ENCODE data around the gene CHSY1. TPM values are rescaled to one million over a fixed set of nuclear protein-coding genes. Genes with fewer than 3 reads are reported as not detected.

The CHSY1 gene
- total RNA-seq, 2 experiments from 2014 or later, result 5.0 to 14.3 TPM

DNA sequence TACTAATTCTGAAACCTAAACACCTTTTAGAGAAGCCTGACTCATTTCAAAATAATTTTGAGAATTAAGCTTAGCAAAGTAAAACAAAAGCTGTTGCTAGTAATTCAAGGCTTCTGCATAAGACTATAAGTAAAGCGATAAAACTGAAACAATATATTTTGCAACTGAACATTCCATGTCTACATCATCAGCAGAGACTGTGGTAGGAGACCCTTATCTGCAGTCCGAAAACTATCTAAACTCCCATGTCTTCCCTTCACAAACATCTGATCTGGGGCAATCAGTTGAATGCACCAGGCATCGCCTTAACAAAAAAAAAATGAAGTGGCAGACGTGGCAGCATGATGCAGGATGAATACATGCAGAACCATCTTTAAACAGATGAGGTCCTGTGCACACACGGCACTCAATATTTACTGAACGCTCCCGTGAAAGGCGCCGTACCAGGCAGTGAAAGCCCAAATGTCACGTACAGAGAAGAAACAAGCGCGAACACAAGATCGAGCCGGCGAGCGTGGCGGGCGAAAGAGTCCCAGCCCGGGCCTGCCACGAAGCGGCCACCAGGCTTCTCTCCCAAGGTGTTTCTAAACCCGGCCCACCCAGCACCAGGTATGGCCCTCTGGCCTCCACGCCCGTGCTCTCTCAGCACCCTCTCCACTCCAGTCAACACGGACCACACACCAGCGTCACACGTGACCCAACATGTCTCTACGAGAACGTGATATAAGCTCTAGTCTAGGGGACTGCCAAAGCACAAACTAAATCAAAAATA is 63.0 kb downstream of the CHSY1 start:
- no peaks in the 10 kb centered on the region; the same call in 1 of the 2 replicates for H4K20me1 ChIP-seq (ENCODE audit: insufficient read depth, low read length)

DNA sequence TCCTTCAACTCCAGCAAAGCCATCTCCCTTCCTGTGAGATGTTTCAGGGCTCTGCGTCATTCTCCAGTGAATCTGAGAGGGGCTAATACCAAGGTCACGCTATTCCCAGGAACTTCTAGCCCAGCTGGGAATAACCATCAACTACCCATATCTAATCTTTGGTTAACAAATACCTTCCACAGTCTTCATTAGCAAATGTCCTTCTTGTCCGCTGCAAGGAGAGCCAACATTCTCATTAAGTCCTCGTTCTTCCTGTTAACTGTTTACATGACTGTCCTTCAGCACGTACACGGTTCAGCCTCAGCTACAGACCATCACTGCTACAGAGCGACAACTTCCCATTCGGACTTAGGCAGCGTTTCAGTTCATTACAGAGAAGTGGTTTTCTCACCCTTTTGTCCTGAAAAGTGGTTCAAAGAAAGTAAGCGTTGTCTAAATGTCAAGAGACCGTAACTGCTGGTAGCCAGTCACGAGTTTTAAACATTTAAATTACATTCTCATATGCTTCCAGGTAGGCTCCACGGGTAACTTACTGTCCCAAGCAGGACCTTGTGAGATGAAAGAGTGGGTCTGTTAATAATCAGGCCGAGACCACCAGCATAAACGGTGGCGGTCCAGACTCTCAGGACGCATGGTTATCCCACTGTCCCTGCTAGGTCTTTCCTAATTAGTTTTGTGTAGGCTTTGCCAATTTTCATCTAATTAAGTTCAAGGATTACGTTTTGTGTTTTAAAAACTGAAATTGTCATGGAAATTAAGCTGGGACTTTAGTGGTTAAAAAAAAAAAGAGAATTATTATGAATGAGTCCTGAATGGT is 63.8 kb downstream of the CHSY1 start:
- Histone ChIP-seq H4K20me1 (ENCODE audit: insufficient read depth, low read length) (no peaks in the 10 kb centered on the region; the same call in 1 of the 2 replicates), H3K9me2 (ENCODE audit: insufficient read depth, low read length) (no peaks in the 10 kb centered on the region), H3K4me2 (ENCODE audit: low read length) (no peak overlapping the region), H2AFZ (ENCODE audit: low read length) (no peak overlapping the region), H3K4me1 (ENCODE audit: insufficient read depth, low read length, poor library complexity, severe bottlenecking) (no peaks in the 10 kb centered on the region), H3K27ac (ENCODE audit: low read depth, low read length, poor library complexity, severe bottlenecking) (no peak overlapping the region), H3K36me3 (ENCODE audit: insufficient read depth, low read length) (no peaks in the 10 kb centered on the region), H3K9me3 (ENCODE audit: low read length) (no peaks in the 10 kb centered on the region), H3K4me3 (ENCODE audit: low read depth, low read length, poor library complexity, severe bottlenecking) (no peak overlapping the region), H3K79me2 (ENCODE audit: insufficient read depth, low read depth, low read length) (no peaks in the 10 kb centered on the region)
- intact Hi-C loops (cut with micrococcal nuclease; ENCODE audit: unreplicated experiment), result no loop called here
- TF ChIP-seq EZH2phosphoT487 (IDR thresholded peaks at IDR 0.05; ENCODE audit: borderline replicate concordance, low read depth, low read length), result no peak
- TF ChIP-seq, protein P1, sequence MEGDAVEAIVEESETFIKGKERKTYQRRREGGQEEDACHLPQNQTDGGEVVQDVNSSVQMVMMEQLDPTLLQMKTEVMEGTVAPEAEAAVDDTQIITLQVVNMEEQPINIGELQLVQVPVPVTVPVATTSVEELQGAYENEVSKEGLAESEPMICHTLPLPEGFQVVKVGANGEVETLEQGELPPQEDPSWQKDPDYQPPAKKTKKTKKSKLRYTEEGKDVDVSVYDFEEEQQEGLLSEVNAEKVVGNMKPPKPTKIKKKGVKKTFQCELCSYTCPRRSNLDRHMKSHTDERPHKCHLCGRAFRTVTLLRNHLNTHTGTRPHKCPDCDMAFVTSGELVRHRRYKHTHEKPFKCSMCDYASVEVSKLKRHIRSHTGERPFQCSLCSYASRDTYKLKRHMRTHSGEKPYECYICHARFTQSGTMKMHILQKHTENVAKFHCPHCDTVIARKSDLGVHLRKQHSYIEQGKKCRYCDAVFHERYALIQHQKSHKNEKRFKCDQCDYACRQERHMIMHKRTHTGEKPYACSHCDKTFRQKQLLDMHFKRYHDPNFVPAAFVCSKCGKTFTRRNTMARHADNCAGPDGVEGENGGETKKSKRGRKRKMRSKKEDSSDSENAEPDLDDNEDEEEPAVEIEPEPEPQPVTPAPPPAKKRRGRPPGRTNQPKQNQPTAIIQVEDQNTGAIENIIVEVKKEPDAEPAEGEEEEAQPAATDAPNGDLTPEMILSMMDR (conservative IDR thresholded peaks at IDR 0.05; ENCODE audit: low read length), result no peak
- ChIA-PET POLR2A (no interaction called here), CTCF (ENCODE audit: unreplicated experiment) (no interaction called here)
- DNase-seq (ENCODE audit: low spot score), result no peak
- no TSS peak for BruUV-seq (replicated peaks)

More for the DNA sequence above, 63.0 kb downstream of the CHSY1 start:
- no peaks in the 10 kb centered on the region for H3K9me2 ChIP-seq (ENCODE audit: insufficient read depth, low read length)
- POLR2A ChIA-PET, result interaction anchor here (0.6 to 0.7 kb wide), 3 partner anchors 22 to 485 kb away, joined by 3 to 4 read pairs (median 3); no protein-coding TSS in a partner anchor
- H3K4me3 ChIP-seq (ENCODE audit: low read depth, low read length, poor library complexity, severe bottlenecking), result no peak overlapping the region
- no peaks in the 10 kb centered on the region for H3K79me2 ChIP-seq (ENCODE audit: insufficient read depth, low read depth, low read length)
- H3K27ac ChIP-seq (ENCODE audit: low read depth, low read length, poor library complexity, severe bottlenecking), result no peak overlapping the region
- no peaks in the 10 kb centered on the region for H3K36me3 ChIP-seq (ENCODE audit: insufficient read depth, low read length)
- no TSS peak for BruUV-seq (replicated peaks)
- no peak overlapping the region for H2AFZ ChIP-seq (ENCODE audit: low read length)
- no peaks in the 10 kb centered on the region for H3K9me3 ChIP-seq (ENCODE audit: low read length)
- intact Hi-C loops (cut with micrococcal nuclease; ENCODE audit: unreplicated experiment), result no loop called here
- DNase-seq (ENCODE audit: low spot score), result no peak
- H3K4me2 ChIP-seq (ENCODE audit: low read length), result no peak overlapping the region
- no peaks in the 10 kb centered on the region for H3K4me1 ChIP-seq (ENCODE audit: insufficient read depth, low read length, poor library complexity, severe bottlenecking)
- CTCF ChIA-PET (ENCODE audit: unreplicated experiment), result no interaction called here
- TF ChIP-seq EZH2phosphoT487 (IDR thresholded peaks at IDR 0.05; ENCODE audit: borderline replicate concordance, low read depth, low read length), result no peak
- TF ChIP-seq, protein P1 (conservative IDR thresholded peaks at IDR 0.05; ENCODE audit: low read length), result no peak
